GM18519 (cell line): Measurements from ENCODE around the gene ST3GAL4.

Experiments
- ATAC-seq: cut with Tn5 transposase; IDR thresholded peaks from one replicate; pipeline ENCODE4 v1.9.1; 2021; ENCODE audit warnings: mild to moderate bottlenecking, moderate library complexity; ENCODE audit not compliant: unreplicated experiment, low FRiP score

Gene ST3GAL4

GRCh38 chr11:126328938-126329643, 26.4 kb upstream of the ST3GAL4 start:
- no peak for ATAC-seq

GRCh38 chr11:126329644-126330211, 25.8 kb upstream of the ST3GAL4 start:
- no peak for ATAC-seq

- no peak for ATAC-seq
Measured at GRCh38 chr11:126331286-126331685, 24.2 kb upstream of the ST3GAL4 start.

- ATAC-seq: no peak
Measured at GRCh38 chr11:126332221-126332711, 23.2 kb upstream of the ST3GAL4 start.

- no peak for ATAC-seq
Measured at GRCh38 chr11:126333142-126333541, 22.3 kb upstream of the ST3GAL4 start.

- ATAC-seq: no peak
Measured at GRCh38 chr11:126334659-126335462, 20.6 kb upstream of the ST3GAL4 start.

GRCh38 chr11:126335463-126335760, 20.1 kb upstream of the ST3GAL4 start:
- no peak for ATAC-seq

- no peak for ATAC-seq
Measured at GRCh38 chr11:126336138-126336541, 19.3 kb upstream of the ST3GAL4 start.

- no peak for ATAC-seq
Measured at GRCh38 chr11:126336671-126337101, 18.8 kb upstream of the ST3GAL4 start.

GRCh38 chr11:126337126-126337473, 18.4 kb upstream of the ST3GAL4 start:
- ATAC-seq: no peak

GRCh38 chr11:126337474-126338241, 17.8 kb upstream of the ST3GAL4 start:
- ATAC-seq: no peak

- ATAC-seq: no peak
Measured at GRCh38 chr11:126338346-126339055, 17.0 kb upstream of the ST3GAL4 start.

- ATAC-seq: no peak
Measured at GRCh38 chr11:126339073-126339862, 16.2 kb upstream of the ST3GAL4 start.

- ATAC-seq: no peak
Measured at GRCh38 chr11:126339863-126340434, 15.5 kb upstream of the ST3GAL4 start.

- ATAC-seq: no peak
Measured at GRCh38 chr11:126340960-126341606, 14.4 kb upstream of the ST3GAL4 start.

- no peak for ATAC-seq
Measured at GRCh38 chr11:126341760-126342161, 13.7 kb upstream of the ST3GAL4 start.

GRCh38 chr11:126343051-126343450, 12.4 kb upstream of the ST3GAL4 start:
- ATAC-seq: no peak
